Adrenal gland (tissue), 12 donors: ENCODE results near the gene CDON. TPM values are rescaled to one million over a fixed set of nuclear protein-coding genes. Genes with fewer than 3 reads are reported as not detected.

Source experiments
- DNase-seq, 7 donors: peaks; one replicate each; pipeline ENCODE4 v3.0.0-alpha.2; 2019 to 2020
- H3K27ac ChIP-seq, 5 donors: fragments of 200-600 bp; sonication (generic) in 4 of 5; 1 replicate in 3 of 5; 2 replicates in 2 of 5; pipeline versions ENCODE4 v1.5.1 to v1.8.0; 2016 to 2020; ENCODE audit warnings: mild to moderate bottlenecking in 1 of 5
- H3K27me3 ChIP-seq: fragments of 200-600 bp; 2 replicates; pipeline ENCODE4 v1.8.0; 2021
- H3K36me3 ChIP-seq, 2 donors: fragments of 200-600 bp; replicated peaks in 1 of 2; 1 replicate in 1 of 2; 2 replicates in 1 of 2; pipeline versions ENCODE4 v1.5.1 to v1.8.0; 2018 to 2022
- H3K4me1 ChIP-seq, 2 donors: fragments of 200-600 bp; replicated peaks in 1 of 2; 1 replicate in 1 of 2; 2 replicates in 1 of 2; pipeline versions ENCODE4 v1.5.1 to v1.8.0; 2018 to 2021
- H3K4me3 ChIP-seq, 4 donors: fragments of 200-600 bp; sonication (generic) in 3 of 4; one replicate each; pipeline ENCODE4 v1.5.1; 2016 to 2018
- H3K9me3 ChIP-seq, 3 donors: fragments of 200-600 bp; sonication (generic) in 1 of 3; replicated peaks in 1 of 3; 1 replicate in 2 of 3; 2 replicates in 1 of 3; pipeline versions ENCODE4 v1.5.1 to v1.8.0; 2016 to 2021
- CTCF ChIP-seq, 6 experiments: fragments of 450-650 bp in 4 of 6; fragments of 200-600 bp in 2 of 6; sonication (generic) in 1 of 6; IDR thresholded peaks; 1 replicate in 5 of 6; 2 replicates in 1 of 6; pipeline versions ENCODE4 v1.5.1 to v1.8.0; 2016 to 2021; ENCODE audit warnings: antibody characterized with exemption in 6 of 6, mild to moderate bottlenecking in 2 of 6, moderate library complexity in 1 of 6
- POLR2A ChIP-seq, 2 donors: fragments of 450-650 bp; IDR thresholded peaks; one replicate each; pipeline ENCODE4 v1.6.1; 2017; ENCODE audit warnings: antibody characterized with exemption in 2 of 2, mild to moderate bottlenecking in 2 of 2, moderate library complexity in 1 of 2
- WGBS, 4 donors: extraction: QIAGEN DNeasy Blood & Tissue Kit in 2 of 4; methylation state at CpG; one replicate each; pipeline versions ENCODE4 v1.1.5 to v1.1.7; 2013 to 2017; 5-methylcytosine and 5-hydroxymethylcytosine counted together
- intact Hi-C, 2 donors: fragments of 100-400 bp; cut with DNase I; formaldehyde crosslinking; loops; one replicate each; pipeline versions ENCODE4 v1.14.1 to v1.15.0; 2022 to 2023
- polyA plus RNA-seq, 3 donors: library from polyadenylated mRNA; stranded (reverse); fragments of 200-250 nt in 2 of 3; fragments of 350-450 nt in 1 of 3; fragmentation: Illumina TruSeq in 1 of 3; extraction: RNeasy Lipid Tissue Mini Kit (QIAGEN cat#74804) in 1 of 3; gene quantifications; one replicate each; pipeline ENCODE4 v1.2.3, GENCODE V29; 2013 to 2014
- total RNA-seq, 9 donors: library from RNA; depleted of rRNA in 4 of 9; stranded (reverse); fragments of >200 nt in 4 of 9; fragments of 120-200 nt in 1 of 9; fragmentation: NEBNext Ultra II Directional in 1 of 9; extraction: Animal tissue kit (Norgen Biotek cat#: 25700) in 1 of 9; gene quantifications; one replicate each; pipeline versions ENCODE4 v1.1.0 to v1.2.4, GENCODE V29; 2013 to 2023
- donor health status: healthy with polysubstance abuse.
- donor health status: Bipolar disorder and iron deficiency.
- donor health status: DM: yes; HTN: yes; CAD: no.
- donor health status: DM: no; HTN: no; CAD: no.
- donor health status: DM: no; HTN: no; CAD: no.
- donor health status: DM: yes; HTN: yes; CAD: no.

Gene CDON
- total and polyA plus RNA-seq, 12 donors, result 0.90 to 12.1 (median 3.9) TPM

GRCh38 chr11:125978181-125978716, 84.4 kb downstream of the CDON start:
- Histone ChIP-seq H3K4me1 (no peaks in the 10 kb centered on the region), H3K9me3 (no peaks in the 10 kb centered on the region), H3K36me3 (no peaks in the 10 kb centered on the region), H3K4me3 (no peak overlapping the region), H3K27ac (no peak overlapping the region), H3K27me3 (no peaks in the 10 kb centered on the region)
- TF ChIP-seq POLR2A (IDR thresholded peaks at IDR 0.05), result no peak
- TF ChIP-seq CTCF (IDR thresholded peaks at IDR 0.05), result no peak
- 63 to 74% (median 68%) methylated on average over 6 of the region's 6 CpGs for WGBS, 4 donors
- DNase-seq, result no peak
- intact Hi-C loops, result no loop called here

GRCh38 chr11:125977333-125977732, 85.3 kb downstream of the CDON start:
- no peak for TF ChIP-seq CTCF (IDR thresholded peaks at IDR 0.05)
- no peak for TF ChIP-seq POLR2A (IDR thresholded peaks at IDR 0.05)
- H3K4me1 ChIP-seq, result no peaks in the 10 kb centered on the region
- H3K27me3 ChIP-seq, result no peaks in the 10 kb centered on the region
- no peak overlapping the region for H3K27ac ChIP-seq
- intact Hi-C loops, result no loop called here
- H3K36me3 ChIP-seq, result no peaks in the 10 kb centered on the region
- DNase-seq, result no peak
- H3K9me3 ChIP-seq, result no peaks in the 10 kb centered on the region
- WGBS, 4 donors, result 74 to 82% (median 79%) methylated on average over 3 of the region's 3 CpGs
- H3K4me3 ChIP-seq, result no peak overlapping the region

GRCh38 chr11:125976156-125976555, 86.5 kb downstream of the CDON start:
- intact Hi-C loops, result no loop called here
- Histone ChIP-seq H3K4me3 (no peak overlapping the region), H3K9me3 (no peaks in the 10 kb centered on the region), H3K4me1 (no peaks in the 10 kb centered on the region), H3K27me3 (no peaks in the 10 kb centered on the region), H3K36me3 (no peaks in the 10 kb centered on the region), H3K27ac (no peak overlapping the region)
- no peak for DNase-seq
- no peak for TF ChIP-seq POLR2A (IDR thresholded peaks at IDR 0.05)

GRCh38 chr11:125975634-125976033, 87.0 kb downstream of the CDON start:
- TF ChIP-seq POLR2A (IDR thresholded peaks at IDR 0.05), result no peak
- TF ChIP-seq CTCF (IDR thresholded peaks at IDR 0.05), result no peak
- Histone ChIP-seq H3K36me3 (no peaks in the 10 kb centered on the region), H3K4me3 (no peak overlapping the region), H3K27me3 (no peaks in the 10 kb centered on the region), H3K4me1 (no peaks in the 10 kb centered on the region), H3K27ac (no peak overlapping the region), H3K9me3 (no peaks in the 10 kb centered on the region)
- intact Hi-C loops, result no loop called here
- WGBS, 4 donors, result 82 to 96% (median 86%) methylated on average over 6 of the region's 6 CpGs
- no peak for DNase-seq

GRCh38 chr11:125974284-125974683, 88.4 kb downstream of the CDON start:
- no peaks in the 10 kb centered on the region for H3K36me3 ChIP-seq

More at GRCh38 chr11:125974284-125974683, 88.4 kb downstream of the CDON start:
- intact Hi-C loops, result no loop called here
- no peak overlapping the region for H3K27ac ChIP-seq
- no peak for DNase-seq
- H3K9me3 ChIP-seq, result no peaks in the 10 kb centered on the region
- TF ChIP-seq POLR2A (IDR thresholded peaks at IDR 0.05) (no peak), CTCF (IDR thresholded peaks at IDR 0.05) (no peak)
- H3K4me3 ChIP-seq, result no peak overlapping the region
- no peaks in the 10 kb centered on the region for H3K27me3 ChIP-seq
- no peaks in the 10 kb centered on the region for H3K4me1 ChIP-seq
